NCI-H524 (cell line): ENCODE measurements around the gene FDXR.
"Not testable (repeated sequence)": the region's sequence is repeated elsewhere in the genome, so short reads cannot be mapped to it uniquely, and the experiment has no call there.

Source experiments
- DNase-seq, 2 experiments: peaks; one replicate each; lab custom pipeline; 2025; lab: John Stamatoyannopoulos, UW

FDXR gene

GRCh38 chr17:74872313-74873036 lies at the start of gene FDXR:
TSS of gene FDXR (minus strand) at chr17:74872994. CDS start at chr17:74872944, 50 bp downstream.
- DNase-seq: no peak

- no peak for DNase-seq
These were observed 49.4 kb upstream of the FDXR start for GRCh38 chr17:74922172-74922571.

- DNase-seq: no peak
These were observed 49.0 kb upstream of the FDXR start for GRCh38 chr17:74921769-74922168.

GRCh38 chr17:74921026-74921681 lies 48.4 kb upstream of the FDXR start:
- no peak for DNase-seq

- no peak for DNase-seq
These were observed 47.8 kb upstream of the FDXR start for GRCh38 chr17:74920642-74921025.

GRCh38 chr17:74920306-74920620 lies 47.5 kb upstream of the FDXR start:
- no peak for DNase-seq

- no peak for DNase-seq
These were observed 46.9 kb upstream of the FDXR start for GRCh38 chr17:74919440-74920305.

- DNase-seq: no peak
These were observed 46.1 kb upstream of the FDXR start for GRCh38 chr17:74918906-74919305.

GRCh38 chr17:74917430-74917829 lies 44.6 kb upstream of the FDXR start:
- no peak for DNase-seq

GRCh38 chr17:74916851-74917199 lies 44.0 kb upstream of the FDXR start:
- no peak for DNase-seq

GRCh38 chr17:74916136-74916850 lies 43.5 kb upstream of the FDXR start:
- peak; percentile 32 to 59 for DNase-seq

- not testable (repeated sequence) for DNase-seq
These were observed 38.6 kb upstream of the FDXR start for GRCh38 chr17:74911423-74911822.

GRCh38 chr17:74909097-74909496 lies 36.3 kb upstream of the FDXR start:
- DNase-seq: not testable (repeated sequence)

- no peak for DNase-seq
These were observed 34.2 kb upstream of the FDXR start for GRCh38 chr17:74907012-74907411.

- DNase-seq: not testable (repeated sequence)
These were observed 33.5 kb upstream of the FDXR start for GRCh38 chr17:74906214-74906793.

GRCh38 chr17:74904687-74905409 lies 32.1 kb upstream of the FDXR start:
- DNase-seq: no peak

- no peak for DNase-seq
These were observed 30.9 kb upstream of the FDXR start for GRCh38 chr17:74903671-74904070.

GRCh38 chr17:74903034-74903433 lies 30.2 kb upstream of the FDXR start:
- DNase-seq: no peak

- no peak for DNase-seq
These were observed 28.8 kb upstream of the FDXR start for GRCh38 chr17:74901353-74902135.

- DNase-seq: no peak
These were observed 27.4 kb upstream of the FDXR start for GRCh38 chr17:74900208-74900607.
